OCI-LY7 (cell line): ENCODE data around the gene METTL24.

ENCODE experiments used
- EZH2phosphoT487 ChIP-seq: fragments of 200-600 bp; sonication (generic); IDR thresholded peaks from 2 replicates; pipeline ENCODE4 v1.6.1; 2018; ENCODE audit warnings: low read depth, borderline replicate concordance, mild to moderate bottlenecking, mixed run types, antibody characterized with exemption, low read length, moderate library complexity, mixed read lengths
- TF ChIP-seq, protein P1 (sequence below): fragments of 200-600 bp; sonication (generic); conservative IDR thresholded peaks from 2 replicates; pipeline ENCODE4 v1.5.1; 2014; ENCODE audit warnings: mild to moderate bottlenecking, antibody characterized with exemption, low read length, moderate library complexity, mixed read lengths

DNA sequence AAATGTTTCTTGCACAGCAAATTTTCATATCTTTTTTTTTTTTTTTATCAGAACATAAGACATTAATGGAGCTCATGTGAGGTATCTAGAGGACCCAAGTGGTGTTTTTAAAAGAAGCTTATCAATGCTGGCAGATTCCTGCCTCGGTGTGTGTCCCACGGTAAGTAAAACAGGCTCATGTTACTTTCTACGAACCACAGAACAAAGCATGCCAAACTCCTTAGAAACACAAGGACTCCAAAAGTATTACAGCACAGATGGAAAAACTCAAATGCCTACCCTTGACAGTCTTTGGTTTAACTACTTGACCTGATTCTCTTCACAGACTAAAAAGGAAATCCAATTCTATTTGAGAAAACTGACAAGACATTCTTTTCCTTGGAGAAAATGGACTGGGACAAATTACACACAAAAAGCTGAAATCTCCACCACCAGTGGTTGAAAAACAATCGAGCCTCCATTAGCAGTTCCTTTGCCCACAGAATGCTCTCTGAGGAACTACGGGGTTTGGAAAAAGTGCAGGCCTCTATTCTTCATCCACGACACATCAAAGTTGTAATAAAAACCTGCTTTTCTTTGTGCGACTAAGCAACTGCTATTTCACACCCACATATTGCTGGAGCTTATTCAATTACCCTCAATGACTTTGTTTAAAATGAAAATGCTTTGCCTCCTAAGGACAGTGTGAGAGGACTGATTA is 5.4 kb downstream of the METTL24 start:
- TF ChIP-seq, protein P1, sequence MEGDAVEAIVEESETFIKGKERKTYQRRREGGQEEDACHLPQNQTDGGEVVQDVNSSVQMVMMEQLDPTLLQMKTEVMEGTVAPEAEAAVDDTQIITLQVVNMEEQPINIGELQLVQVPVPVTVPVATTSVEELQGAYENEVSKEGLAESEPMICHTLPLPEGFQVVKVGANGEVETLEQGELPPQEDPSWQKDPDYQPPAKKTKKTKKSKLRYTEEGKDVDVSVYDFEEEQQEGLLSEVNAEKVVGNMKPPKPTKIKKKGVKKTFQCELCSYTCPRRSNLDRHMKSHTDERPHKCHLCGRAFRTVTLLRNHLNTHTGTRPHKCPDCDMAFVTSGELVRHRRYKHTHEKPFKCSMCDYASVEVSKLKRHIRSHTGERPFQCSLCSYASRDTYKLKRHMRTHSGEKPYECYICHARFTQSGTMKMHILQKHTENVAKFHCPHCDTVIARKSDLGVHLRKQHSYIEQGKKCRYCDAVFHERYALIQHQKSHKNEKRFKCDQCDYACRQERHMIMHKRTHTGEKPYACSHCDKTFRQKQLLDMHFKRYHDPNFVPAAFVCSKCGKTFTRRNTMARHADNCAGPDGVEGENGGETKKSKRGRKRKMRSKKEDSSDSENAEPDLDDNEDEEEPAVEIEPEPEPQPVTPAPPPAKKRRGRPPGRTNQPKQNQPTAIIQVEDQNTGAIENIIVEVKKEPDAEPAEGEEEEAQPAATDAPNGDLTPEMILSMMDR: no peak
- TF ChIP-seq EZH2phosphoT487: no peak
